ENCODE measurements around the gene SETBP1.

DNA sequence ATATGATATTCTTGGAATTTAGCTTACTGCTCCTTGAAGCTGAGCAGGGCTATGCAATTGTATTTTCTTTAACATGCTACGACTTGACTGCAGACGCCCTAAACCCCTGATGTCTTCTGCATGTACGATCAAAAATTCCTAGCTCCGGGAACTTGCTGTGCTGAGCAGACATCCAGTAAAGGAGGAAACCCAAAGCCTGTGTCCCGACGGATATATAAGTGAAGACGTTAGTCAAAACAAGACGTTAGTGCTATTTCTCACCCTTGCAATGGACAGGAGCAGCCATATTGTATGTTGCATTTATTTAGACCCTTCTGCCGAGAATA is 51.5 kb downstream of the SETBP1 start:
- TF ChIP-seq POLR2AphosphoS5 (IDR thresholded peaks at IDR 0.05; ENCODE audit: low read depth, low read length) (no peak), POLR2A (IDR thresholded peaks at IDR 0.05; ENCODE audit: low read depth, low read length) (no peak)
